ENCODE measurements around the gene LASP1NB.
A peak's percentile ranks its signal among the peaks of the same experiment; 100 is the strongest.
"Not testable (repeated sequence)": the region's sequence is repeated elsewhere in the genome, so short reads cannot be mapped to it uniquely, and the experiment has no call there.

Gene LASP1NB

DNA sequence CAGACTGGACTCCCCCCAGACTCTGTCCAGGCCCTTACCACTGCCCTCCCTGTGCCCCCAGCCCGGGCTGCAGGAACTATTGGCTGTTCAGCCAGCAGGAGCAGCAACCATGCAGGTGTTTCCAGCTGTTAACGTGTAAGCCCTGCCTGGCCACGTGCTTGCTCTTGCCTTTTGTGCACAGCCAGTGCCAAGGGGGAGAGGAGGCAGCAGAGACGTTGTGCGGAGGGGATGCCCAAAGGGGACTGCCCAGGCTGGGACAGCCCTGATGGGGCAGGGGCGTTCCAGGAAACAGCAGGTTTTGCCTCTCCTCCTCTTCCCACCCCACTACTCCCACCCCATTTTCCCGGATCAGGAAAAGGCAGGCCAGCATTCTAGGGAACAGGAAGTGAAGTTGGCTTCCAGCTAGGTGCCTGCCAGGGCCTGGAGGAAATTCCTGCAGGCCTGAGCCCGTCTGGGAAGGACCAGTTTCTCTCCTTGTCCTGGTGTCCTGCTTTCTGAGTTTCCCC, 16.7 kb upstream of the LASP1NB start:
- Histone ChIP-seq H3K27ac (peak overlapping the region in 2 of 5 donors; percentile 17 to 51), H3K4me1 (replicated peaks in 1 of 2) (peaks cover 12 to 23% of the 10 kb centered on the region in 2 donors), H3K36me3 (replicated peaks in 1 of 2) (peaks cover 0 to 23% of the 10 kb centered on the region in 2 donors), H3K27me3 (no peaks in the 10 kb centered on the region), H3K9me3 (replicated peaks in 1 of 3) (no peaks in the 10 kb centered on the region), H3K4me3 (no peak overlapping the region)
- peak in 1 of 7 donors; percentile 26 for DNase-seq
- no peak for TF ChIP-seq POLR2A (IDR thresholded peaks at IDR 0.05)
- TF ChIP-seq, protein P1, sequence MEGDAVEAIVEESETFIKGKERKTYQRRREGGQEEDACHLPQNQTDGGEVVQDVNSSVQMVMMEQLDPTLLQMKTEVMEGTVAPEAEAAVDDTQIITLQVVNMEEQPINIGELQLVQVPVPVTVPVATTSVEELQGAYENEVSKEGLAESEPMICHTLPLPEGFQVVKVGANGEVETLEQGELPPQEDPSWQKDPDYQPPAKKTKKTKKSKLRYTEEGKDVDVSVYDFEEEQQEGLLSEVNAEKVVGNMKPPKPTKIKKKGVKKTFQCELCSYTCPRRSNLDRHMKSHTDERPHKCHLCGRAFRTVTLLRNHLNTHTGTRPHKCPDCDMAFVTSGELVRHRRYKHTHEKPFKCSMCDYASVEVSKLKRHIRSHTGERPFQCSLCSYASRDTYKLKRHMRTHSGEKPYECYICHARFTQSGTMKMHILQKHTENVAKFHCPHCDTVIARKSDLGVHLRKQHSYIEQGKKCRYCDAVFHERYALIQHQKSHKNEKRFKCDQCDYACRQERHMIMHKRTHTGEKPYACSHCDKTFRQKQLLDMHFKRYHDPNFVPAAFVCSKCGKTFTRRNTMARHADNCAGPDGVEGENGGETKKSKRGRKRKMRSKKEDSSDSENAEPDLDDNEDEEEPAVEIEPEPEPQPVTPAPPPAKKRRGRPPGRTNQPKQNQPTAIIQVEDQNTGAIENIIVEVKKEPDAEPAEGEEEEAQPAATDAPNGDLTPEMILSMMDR (IDR thresholded peaks at IDR 0.05): no peak
- 17 to 71% (median 63%) methylated on average over 1 to 8 of the region's 8 CpGs for WGBS, 4 donors
- intact Hi-C loops (cut with DNase I): no loop called here

DNA sequence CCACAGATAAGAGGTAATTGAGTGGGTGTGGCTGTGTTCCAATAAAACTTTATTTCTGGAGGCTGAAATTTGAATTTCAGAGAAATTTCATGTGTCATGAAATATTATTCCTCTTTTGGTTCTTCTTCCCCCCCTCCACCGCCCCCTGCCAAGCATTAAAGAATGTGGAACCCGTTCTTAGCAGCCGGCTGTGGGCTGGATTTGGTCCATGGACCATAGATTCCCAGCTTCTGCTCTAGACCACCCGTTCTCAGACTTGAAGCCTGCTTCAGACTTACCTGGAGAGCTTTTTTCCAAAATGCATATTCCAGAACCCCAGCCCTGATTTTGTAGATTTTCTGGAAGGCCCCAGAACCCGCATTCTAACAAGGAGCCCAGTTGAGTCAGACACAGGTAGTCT, 15.1 kb upstream of the LASP1NB start:
- H3K4me1 ChIP-seq (replicated peaks in 1 of 2): peaks cover 12 to 23% of the 10 kb centered on the region in 2 donors

GRCh38 chr17:38911081-38911730, 14.2 kb upstream of the LASP1NB start:
- Histone ChIP-seq H3K4me1 (replicated peaks in 1 of 2) (peaks cover 12 to 23% of the 10 kb centered on the region in 2 donors), H3K27me3 (no peaks in the 10 kb centered on the region), H3K9me3 (replicated peaks in 1 of 3) (no peaks in the 10 kb centered on the region), H3K27ac (peak overlapping the region in 1 of 5 donors; percentile 42), H3K4me3 (no peak overlapping the region), H3K36me3 (replicated peaks in 1 of 2) (peaks cover 0 to 35% of the 10 kb centered on the region in 2 donors)
- intact Hi-C loops (cut with DNase I): no loop called here
- DNase-seq: peak in 4 of 7 donors; percentile 5 to 47 (median 14)
- 73 to 80% (median 76%) methylated on average over 6 to 10 of the region's 10 CpGs for WGBS, 4 donors
- TF ChIP-seq, protein P1 (IDR thresholded peaks at IDR 0.05): no peak
- TF ChIP-seq POLR2A (IDR thresholded peaks at IDR 0.05): no peak

More for the DNA sequence above, 15.1 kb upstream of the LASP1NB start:
- TF ChIP-seq, protein P1 (IDR thresholded peaks at IDR 0.05): no peak
- no peak for TF ChIP-seq POLR2A (IDR thresholded peaks at IDR 0.05)
- intact Hi-C loops (cut with DNase I): no loop called here
- H3K27ac ChIP-seq: no peak overlapping the region
- peak in 4 of 7 donors; percentile 3 to 23 (median 14) for DNase-seq
- H3K9me3 ChIP-seq (replicated peaks in 1 of 3): no peaks in the 10 kb centered on the region
- 75 to 93% (median 81%) methylated on average over 5 of the region's 5 CpGs for WGBS, 4 donors
- no peak overlapping the region for H3K4me3 ChIP-seq
- no peaks in the 10 kb centered on the region for H3K27me3 ChIP-seq
- peaks cover 0 to 28% of the 10 kb centered on the region in 2 donors for H3K36me3 ChIP-seq (replicated peaks in 1 of 2)

- H3K27ac ChIP-seq: peak overlapping the region in 3 of 5 donors; percentile 33 to 73 (median 47)
- intact Hi-C loops (cut with DNase I); H3K4me3 ChIP-seq; H3K27me3 ChIP-seq; H3K9me3 ChIP-seq (replicated peaks in 1 of 3): not testable (repeated sequence)
- H3K4me1 ChIP-seq (replicated peaks in 1 of 2): peaks cover 12 to 20% of the 10 kb centered on the region in 2 donors
- DNase-seq: peak in 2 of 7 donors; percentile 15 to 44
- WGBS, 4 donors: 95 to 96% (median 95%) methylated on average over 8 of the region's 8 CpGs
- peaks cover 0 to 40% of the 10 kb centered on the region in 2 donors for H3K36me3 ChIP-seq (replicated peaks in 1 of 2)
These were observed 13.7 kb upstream of the LASP1NB start for GRCh38 chr17:38911731-38912081.
